Myocyte (in vitro differentiated cells): Measurements from ENCODE around the gene SLC22A5. TPM values are rescaled to one million over a fixed set of nuclear protein-coding genes. Genes with fewer than 3 reads are reported as not detected.
"Not testable (repeated sequence)": the region's sequence is repeated elsewhere in the genome, so short reads cannot be mapped to it uniquely, and the experiment has no call there.

ENCODE experiments used
- DNase-seq: peaks from one replicate; pipeline ENCODE4 v3.0.0-alpha.2; 2012; ENCODE audit warnings: low read depth
- total RNA-seq: library from RNA; depleted of rRNA; stranded (reverse); fragments of >200 nt; gene quantifications from 2 replicates; pipeline ENCODE4 v1.2.3, GENCODE V29; 2014

The SLC22A5 gene
- total RNA-seq, 1 donor from 2014 or later: 4.8 TPM

DNA sequence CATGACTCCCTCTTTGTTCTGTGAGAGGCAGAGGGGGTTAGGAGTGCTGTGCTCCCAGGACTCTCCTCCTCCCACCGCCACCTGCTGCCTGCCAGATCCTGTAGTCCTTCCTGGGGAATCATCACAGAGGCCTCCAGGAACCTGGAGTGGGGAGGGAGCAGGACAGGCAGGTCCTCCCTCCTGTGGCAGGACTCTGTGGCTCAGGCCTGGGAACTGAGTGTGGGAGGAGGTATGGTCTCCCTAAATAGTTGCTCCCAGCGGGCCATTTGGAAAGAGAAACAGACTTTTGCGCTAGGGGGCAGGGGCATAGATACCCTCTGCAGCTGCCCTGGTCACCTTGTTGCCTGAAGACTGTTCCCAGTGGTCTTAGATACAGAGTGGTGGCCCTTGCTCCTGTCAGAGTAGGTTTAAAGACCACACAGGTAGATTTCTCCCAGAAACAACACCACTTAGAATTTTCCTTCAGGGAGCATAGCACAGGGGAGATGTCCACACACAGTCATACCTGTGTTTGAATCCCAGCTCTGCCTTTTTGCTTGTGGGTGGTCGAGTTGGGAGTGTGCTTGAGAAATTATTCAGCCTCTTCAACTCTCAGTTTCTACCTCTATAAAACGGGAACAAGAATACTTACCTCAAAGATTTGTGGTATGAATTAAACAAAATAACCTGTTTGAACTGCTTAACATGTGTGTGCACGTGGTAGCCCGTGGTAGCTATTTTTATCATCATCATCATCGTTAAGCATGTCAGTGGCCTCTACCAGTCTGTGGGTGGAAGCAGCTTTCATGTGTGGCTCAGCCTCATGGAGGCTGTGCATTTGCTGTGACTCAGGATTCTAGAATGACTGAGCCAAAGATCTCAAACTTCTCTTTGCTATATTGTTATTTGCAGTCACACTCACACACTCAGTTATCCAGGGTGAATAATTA, 55.8 kb downstream of the SLC22A5 start:
- DNase-seq: peak; percentile 80

DNA sequence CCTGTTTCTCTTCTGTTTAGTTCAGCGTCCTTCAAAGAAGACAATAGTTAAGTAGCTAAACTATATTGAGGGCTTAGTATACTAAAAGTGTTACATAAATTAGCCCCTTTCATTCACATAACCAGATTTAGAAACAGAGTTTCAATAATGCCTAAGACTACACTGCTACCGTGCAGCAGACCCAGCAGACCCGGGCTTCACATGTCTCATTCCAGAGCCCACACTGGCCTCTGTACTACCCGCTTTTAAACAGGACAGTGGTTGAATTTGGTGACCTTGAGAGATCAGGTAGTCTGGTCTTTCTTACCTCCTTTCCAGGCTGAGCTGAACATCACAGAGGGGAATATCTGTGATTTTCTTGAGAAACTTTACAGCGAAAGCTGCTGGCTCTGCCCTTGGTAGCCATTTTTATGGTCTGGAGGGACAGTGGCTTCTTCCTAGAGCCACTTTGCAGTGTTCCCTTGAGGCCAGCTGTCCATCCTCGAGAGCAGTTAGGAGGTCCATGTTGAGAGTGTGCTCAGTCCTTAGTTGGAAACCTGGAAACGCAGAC, 56.5 kb downstream of the SLC22A5 start:
- no peak for DNase-seq

DNA sequence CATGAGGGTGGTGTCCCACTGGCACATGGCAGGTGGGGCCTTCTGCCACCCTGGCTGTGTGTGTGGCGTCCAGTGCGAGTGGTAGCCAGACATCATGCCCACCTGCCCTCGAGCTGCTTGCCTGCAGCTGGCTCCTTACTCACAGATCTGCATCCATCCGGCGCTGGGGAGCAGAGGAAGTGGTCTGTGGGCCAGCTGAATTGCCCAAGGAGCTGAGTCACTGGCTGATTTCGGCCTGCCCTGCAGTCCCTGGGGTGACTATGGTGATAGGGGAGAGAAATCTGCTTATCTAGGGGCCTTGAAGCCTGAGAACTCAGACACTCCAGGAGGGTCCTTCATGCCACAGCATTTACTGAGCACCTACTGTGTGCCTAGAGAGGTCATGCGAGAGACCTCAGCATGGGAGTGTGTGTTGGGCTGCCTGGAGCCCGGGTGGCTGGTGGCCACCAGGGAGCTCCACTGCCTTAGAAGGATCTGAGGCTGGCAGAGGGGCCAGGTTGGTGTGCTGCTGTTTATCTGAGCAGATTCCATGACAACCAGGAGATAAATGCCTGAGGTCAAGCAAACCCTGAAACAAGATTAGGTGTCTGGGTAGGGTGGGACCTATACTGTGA, 57.1 kb downstream of the SLC22A5 start:
- DNase-seq: peak; percentile 99

DNA sequence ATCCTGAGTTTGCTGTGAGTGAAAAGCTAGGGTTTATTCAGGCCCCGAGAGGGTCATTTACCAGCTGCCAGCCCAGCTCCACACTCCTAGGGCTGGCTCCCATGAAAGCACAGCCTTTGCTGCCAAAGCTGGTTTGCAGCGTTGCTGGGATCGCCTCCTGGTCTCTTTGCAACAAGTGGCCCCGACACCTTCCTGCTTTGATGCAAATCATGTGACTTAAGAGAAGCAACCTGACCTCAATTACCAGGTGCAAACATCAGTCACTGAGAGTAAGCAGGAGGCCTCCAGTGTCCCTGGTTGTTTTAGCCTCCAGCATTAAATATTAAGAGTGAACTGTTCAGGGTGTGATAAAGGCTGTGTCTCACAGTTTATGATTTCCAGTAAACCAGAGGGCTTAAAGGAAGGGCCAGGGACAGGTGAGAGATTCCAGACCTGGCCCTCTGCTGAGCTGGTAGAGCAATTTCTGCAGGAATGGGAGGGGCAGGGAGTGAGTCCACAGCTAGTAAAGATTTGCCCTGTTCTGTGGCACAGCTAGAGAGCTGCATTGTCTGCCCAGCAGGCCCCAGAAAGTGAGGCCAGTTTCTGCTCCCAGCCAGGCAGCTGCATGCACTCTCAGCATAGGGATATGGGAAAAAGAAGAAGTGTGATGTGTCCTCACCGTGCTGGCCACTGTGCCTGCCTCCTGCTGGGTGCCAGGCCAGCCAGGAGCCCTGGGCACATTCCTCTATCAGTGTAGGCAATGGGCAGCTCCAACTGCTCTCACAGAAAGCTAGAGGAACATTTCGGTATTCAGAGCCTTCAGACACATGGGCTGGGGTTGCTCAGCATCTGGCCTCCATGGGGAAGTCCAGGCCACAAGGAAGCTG, 58.0 kb downstream of the SLC22A5 start:
- peak; percentile 68 for DNase-seq

DNA sequence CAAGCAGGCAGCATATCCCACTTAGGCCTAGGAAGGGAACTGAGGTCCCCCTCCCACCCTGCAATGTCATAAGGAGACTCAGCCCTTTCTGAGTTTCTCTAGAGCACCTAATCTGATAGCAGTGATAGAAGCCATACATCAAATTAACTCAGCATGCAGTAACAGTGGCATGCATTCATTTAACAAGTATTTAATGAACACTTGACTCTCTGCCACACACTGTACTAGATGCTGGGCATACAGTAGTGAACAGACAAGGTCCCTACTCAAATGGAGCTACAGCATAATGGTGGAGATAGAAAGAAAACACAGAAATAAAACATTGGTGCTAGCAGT, 58.6 kb downstream of the SLC22A5 start:
- no peak for DNase-seq

DNA sequence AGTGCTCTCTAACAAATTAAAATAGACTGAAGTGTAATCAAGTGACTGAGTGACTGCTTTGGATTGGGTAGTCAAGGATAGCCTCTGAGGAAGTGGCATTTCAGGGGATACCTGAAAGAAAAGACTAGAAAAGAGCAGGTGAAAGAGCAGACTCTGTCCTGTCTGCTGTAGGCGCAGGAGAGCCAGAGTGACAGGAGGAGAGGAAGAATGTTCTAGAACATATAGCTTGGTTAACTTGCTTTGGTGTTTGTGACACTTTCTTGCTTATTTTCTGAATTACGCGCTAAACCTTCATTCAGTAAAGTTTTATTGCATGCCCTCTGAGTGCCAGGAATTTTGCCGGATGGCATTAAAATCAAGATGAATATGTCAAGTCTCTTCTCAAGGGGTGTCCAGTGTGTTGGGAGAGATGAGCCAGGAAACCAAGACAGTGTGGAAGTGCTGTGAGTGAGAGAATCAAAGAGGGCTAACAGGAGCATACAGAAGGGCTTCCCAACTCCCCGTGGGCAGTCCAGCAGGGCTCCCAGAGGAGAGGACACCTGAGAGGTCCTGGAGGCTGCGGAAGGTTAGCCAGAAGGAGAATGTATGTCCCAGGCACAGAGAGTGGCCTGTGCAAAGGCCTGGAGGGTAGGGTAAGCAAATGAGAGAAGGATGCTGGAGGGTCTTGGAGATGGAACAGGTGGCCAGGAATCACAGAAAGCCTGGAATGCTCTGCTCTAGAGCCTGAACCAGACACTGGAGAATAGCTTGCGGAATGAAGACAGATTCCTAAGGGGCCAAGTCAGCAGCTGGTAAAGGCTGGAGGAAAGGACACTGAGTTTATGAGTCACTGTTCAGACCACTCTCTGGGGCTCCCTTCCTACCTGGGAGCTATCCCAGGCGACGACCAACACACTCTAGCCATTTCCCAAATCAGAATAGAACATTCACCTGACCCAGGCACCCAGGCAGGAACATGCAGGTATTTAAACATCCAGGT, 59.3 kb downstream of the SLC22A5 start:
- DNase-seq: peak; percentile 85

DNA sequence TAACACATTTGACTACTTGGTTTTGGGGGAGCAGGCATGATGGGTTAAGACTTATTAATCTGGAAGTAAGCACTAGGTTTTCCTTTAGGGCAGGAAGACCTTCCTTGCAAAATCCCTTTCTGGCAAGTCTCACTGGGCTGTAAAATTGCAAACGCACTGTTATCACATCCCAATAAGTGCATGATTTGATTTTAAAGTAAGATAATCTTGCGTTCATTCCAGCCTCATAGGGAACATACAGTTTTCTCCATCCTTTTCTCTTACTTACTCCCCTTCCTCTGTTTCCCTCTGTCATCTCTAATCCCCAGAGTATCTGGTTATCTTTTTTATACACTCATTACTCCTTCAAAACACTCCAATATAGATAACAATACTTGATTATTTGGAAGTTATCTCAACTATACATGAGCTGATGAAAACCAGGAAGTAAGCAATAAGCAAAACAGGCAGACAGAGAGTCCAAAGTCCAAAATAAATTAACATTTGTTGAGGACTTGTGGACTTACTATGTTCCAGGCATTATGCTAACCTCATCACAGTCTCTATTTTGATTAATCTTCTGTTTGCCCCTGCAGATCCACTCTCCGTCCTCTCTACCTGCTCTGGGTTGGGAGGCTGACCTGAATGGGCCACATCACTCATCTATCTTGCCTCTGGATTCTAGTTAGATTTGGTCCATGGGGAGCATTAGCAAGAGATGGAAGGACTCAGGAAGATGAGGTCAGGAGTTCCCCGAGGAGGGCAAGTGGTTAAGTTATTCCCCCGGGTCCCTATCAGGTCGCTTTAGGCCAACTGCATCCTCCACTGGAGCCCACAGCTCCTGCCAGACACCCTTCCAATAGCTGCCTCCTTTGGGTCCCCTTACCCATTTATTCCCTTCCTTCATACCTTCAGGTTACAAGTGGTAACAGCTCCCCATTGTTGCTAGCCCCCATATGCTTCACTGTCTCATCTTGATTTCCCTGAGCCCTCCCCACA, 60.2 kb downstream of the SLC22A5 start:
- DNase-seq: no peak

DNA sequence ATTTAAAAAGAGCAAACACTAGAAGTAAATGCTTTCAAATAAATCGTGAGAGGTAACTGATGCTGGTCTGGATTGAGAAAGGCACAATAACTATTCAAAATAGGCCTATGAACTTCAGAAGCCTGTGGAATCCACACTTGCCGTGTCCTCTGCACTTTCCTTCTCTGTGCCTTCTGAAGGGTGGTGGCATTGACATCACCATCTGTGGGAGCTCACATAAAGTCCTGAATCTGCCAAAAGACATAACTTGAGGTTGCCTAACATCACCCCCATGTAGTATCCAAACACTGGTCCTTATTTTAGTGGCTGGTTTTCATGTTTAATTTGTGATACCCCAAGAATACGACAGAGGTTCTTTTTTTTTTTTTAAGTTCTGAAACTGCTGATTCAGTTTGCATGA, 61.2 kb downstream of the SLC22A5 start:
- DNase-seq: no peak

DNA sequence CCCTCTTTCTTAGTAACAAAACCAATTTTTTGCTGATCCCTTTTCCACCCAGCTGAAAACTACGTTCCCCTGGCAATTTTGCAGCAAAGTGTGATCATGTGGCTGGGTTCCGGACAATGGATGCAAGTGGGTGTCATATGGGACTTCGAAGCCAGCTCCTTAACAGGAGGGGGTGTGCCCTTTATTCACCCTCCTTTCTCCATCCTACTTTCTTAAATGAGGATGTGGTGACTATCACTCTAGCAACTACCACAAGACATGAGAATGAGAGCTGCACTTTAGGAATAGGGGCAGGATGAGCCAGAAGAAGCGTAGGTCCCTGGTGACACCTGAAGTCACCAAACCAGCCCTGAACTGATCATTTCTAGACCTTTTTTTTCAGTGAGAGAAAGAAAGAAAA, 62.1 kb downstream of the SLC22A5 start:
- DNase-seq: no peak

DNA sequence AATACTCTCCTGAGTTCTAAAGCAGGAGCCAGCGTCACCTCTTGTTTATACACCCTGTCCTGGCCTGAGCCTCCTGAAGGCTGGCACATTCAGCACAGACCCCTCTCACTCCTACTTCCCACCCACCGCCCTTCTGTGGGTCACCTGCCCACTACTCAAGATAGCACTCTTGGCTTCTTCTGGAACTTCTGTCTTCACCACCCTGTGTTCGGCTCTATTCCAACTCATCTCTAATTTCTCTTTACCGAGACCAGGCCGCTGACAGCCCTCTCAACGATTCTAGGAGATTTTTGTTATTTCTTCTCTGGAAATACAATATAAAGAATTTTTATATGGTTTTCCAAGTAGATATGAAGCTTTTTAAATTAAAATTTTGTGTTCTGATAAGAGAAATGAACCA, 63.6 kb downstream of the SLC22A5 start:
- no peak for DNase-seq

DNA sequence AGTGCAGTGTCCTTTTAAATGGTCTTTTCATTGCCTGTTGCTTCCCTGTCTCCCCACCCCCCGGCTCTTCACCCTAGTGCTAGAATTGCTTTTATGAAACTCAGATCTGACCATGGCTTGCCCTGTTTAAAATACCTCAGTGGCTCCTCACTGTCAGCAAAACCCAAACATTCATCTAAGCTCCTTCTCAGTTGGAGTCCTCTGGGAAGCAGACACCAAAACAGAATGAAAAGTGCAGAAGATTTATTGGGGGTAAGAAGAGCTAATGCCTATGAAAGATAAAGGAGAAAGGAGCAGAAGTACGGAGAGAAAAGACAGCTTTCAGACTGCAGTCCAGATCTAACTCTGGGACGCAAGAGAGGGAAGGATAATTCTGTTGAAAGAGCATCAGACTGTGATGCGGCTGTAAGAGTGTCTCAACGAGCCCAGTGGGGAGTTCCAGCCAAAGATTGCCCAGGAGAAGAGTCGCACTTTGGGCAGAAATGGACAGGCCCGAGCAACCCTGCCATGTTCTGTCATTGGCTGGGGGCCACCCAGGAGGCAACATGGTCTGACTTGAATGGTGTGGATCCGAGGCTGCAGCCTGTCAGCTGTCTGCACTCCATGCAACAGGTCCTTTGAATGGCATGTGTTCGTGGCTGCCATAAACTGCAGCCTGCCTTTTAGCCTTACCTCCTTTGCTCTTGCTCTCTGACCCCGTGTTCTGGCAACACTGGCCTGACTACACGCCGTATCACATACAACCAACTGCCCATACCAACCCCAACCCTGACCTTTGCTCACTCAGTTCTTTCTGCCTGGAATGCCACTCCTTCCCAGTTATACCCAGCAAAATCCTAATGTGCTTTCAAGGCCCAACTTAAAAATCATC, 65.1 kb downstream of the SLC22A5 start:
- DNase-seq: peak; percentile 51

DNA sequence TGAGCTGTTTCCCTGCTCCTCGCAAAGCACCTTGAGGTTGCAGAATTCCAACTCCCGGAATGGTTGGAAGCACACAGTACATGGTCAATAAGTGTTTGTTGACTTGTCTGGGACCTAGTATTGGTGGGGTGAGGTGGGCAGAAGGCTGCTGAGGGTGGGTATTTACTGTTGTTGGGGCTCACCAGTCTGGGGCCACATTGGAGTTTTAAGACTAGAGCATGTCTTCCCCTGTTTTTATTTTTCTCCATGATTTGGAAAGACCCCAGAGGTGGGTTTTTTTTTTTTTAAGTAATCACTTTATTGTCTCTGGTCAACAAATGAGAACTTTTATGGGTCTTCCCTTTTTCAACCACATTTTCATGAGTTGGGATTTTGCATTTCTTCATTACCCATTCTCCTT, 65.9 kb downstream of the SLC22A5 start:
- DNase-seq: no peak

DNA sequence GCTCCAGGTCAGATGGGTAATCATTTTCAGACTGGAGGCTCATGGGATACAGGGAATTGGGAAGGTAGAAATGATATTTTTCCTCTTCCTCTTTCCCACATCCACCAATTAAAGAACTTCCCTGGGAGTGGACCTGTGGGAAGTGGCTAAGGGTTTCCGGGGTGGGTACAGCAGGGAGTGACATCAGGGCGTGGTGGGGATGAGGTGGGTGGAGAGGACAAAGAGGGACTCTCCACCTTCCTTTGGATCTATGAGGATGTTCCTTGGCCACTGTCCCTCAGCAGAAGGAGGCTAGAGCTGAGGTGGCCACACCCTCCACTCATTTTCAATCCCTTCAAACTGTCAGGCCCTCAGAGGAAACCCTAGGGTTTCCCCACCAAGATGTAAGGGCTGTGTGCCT, 66.4 kb downstream of the SLC22A5 start:
- DNase-seq: no peak

DNA sequence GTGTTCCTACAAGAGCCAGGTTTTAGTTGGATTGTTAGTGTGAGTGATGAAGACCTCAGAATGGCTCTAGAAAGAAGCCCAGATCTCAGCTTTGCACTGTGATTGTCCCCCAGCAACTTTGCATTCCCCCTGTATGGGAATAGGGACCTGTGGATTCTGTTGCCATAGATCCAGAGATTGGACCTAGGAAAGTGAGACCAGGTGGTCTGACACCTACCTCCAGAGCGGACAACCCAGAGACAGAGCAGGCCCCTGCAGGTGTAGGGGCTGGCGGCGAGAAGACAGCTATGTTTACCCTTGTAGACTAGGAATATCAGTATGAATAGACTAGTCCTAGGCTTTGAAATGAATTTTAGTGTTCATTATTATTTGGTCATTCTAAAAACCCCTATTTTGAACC, 67.4 kb downstream of the SLC22A5 start:
- DNase-seq: no peak

DNA sequence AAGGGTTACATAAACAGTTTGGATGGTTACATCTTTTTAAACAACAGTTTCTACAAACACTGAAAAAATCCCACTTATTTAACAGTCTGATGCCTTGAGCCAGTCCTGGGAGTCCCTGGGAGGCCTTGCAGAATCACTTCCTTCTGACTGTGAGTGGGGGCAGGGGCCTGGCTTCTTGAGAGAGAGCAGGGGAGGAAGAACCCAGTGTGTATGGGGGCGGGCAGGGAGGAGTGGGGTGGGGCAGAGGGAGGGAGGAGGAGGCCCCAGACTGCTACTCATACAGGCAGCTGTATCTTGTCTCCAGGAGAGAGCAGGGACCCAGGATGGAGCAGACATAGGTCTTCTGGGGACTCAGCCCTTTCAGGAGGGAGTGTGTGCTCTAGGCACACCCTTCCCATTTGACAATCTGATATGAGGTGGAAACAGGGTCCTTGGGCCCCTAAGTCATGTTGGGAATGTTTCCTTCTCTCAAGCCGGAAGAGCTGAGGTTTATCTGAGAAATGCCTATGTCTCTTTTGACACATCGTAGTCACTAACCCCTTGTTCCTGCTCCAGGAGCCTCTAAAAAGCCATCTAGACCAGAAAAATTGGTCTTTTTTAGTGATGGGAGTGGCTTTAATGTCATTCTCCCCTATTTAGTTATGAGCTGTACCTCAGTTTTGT, 68.2 kb downstream of the SLC22A5 start:
- peak; percentile 72 for DNase-seq

DNA sequence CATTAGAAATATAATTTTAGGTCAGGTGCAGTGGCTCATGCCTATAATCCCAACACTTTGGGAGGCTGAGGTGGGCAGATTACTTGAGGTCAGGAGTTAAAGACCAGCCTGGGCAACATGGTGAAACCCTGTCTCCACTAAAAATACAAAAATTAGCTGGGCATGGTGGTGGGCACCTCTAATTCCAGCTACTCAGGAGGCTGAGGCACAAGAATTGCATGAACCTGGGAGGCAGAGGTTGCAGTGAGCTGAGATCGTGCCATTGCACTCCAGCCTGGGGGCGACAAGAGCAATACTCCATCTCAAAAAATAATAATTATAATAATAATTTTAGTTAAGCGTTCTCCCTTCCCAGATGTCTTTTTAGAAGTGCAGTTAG, 68.7 kb downstream of the SLC22A5 start:
- DNase-seq: not testable (repeated sequence)

DNA sequence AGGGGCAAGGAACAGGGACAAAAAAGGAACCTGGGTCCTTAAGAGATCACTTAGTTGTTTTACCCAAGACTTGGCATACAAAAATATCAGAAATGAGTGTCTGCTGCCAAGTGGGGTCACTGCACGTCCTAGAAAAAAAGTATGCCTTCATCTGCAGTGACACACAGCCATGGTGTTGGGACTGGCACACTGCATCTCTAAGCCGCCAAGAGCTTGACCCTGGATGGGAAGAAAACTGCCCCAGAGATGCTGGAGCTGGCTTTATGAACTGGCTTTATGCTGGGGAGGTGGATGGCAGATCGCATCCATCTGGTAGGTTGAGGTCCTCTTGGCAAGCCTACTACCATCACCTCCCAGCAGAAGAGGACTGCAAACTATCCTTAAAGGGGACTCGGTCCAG, 69.4 kb downstream of the SLC22A5 start:
- DNase-seq: peak; percentile 24
